ENCODE measurements around the gene DOHH.

Gene DOHH

DNA sequence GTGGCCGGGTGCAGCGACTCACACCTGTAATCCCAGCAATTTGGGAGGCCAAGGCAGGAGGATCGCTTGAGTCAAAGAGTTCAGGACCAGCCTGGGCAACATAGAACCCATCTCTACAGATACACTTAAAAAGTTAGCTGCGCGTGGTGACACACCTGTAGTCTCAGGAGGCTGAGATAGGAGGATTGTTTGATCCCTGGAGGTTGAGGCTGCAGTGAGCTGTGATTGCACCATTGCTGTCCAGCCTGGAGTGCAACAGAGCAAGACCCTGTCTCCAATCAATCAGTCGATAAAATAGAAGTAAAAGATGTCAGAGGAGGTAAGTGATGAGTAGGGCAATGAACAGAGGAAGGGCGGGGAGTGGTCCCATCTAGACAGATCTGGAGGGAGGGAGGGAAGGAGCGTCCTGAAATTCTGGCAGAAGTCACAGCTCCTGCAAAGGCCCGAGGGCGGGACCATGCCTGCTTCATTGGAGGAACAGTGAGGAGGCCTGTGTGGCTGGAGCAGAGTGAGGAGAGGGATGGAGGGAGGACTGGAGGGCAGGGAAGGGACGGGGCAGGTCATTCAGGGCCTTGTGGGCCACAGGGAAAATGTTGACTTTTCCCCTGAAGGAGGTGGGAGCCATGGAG lies 29.9 kb downstream of the DOHH start:
- no peak overlapping the region for H3K27ac ChIP-seq
- TF ChIP-seq ZFX (IDR thresholded peaks at IDR 0.05) = no peak
- TF ChIP-seq, protein P1, sequence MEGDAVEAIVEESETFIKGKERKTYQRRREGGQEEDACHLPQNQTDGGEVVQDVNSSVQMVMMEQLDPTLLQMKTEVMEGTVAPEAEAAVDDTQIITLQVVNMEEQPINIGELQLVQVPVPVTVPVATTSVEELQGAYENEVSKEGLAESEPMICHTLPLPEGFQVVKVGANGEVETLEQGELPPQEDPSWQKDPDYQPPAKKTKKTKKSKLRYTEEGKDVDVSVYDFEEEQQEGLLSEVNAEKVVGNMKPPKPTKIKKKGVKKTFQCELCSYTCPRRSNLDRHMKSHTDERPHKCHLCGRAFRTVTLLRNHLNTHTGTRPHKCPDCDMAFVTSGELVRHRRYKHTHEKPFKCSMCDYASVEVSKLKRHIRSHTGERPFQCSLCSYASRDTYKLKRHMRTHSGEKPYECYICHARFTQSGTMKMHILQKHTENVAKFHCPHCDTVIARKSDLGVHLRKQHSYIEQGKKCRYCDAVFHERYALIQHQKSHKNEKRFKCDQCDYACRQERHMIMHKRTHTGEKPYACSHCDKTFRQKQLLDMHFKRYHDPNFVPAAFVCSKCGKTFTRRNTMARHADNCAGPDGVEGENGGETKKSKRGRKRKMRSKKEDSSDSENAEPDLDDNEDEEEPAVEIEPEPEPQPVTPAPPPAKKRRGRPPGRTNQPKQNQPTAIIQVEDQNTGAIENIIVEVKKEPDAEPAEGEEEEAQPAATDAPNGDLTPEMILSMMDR (conservative IDR thresholded peaks at IDR 0.05) = no peak

DNA sequence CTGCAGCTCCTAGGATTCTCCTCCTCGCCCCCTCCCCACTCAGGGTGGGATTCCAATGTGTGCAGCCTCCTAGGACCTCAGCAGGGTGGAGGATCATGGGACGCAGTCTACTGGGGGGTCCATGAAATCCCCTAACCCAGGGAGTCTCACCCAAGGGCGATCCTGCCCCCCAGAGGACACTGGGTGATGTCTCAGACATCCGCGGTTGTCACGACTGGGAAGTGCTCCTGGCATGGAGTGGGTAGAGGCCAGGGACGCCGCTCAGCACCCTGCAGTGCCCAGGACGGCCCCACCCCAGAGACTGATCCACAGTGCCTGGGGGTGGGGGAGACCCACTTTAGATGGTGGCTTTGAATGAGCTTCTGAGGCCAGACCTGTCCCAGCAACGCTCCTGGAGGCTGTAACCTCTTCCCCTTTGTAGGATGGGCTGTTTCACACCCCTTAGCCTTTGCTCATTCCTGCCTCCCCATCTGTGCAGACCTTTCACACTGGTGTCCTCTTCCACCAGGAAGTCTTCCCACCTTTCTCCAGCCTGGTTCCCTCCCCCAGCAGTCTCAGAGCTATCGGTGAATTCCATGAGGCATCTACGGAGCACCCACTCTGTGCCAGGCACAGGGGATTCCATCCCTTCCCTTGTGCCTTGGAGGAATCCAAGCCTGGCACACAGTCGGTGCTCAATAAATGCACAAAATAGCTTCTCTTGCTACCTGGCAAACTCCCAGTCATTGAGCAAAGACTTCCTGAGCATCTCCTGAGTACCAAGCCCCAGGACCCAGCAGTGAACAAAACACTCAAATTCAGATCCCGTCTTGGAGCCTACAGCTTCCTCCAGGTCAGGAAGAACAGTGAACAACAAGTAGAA lies 30.6 kb downstream of the DOHH start:
- no peak overlapping the region for H3K27ac ChIP-seq
- TF ChIP-seq, protein P1 (conservative IDR thresholded peaks at IDR 0.05) = no peak
- no peak for TF ChIP-seq ZFX (IDR thresholded peaks at IDR 0.05)

DNA sequence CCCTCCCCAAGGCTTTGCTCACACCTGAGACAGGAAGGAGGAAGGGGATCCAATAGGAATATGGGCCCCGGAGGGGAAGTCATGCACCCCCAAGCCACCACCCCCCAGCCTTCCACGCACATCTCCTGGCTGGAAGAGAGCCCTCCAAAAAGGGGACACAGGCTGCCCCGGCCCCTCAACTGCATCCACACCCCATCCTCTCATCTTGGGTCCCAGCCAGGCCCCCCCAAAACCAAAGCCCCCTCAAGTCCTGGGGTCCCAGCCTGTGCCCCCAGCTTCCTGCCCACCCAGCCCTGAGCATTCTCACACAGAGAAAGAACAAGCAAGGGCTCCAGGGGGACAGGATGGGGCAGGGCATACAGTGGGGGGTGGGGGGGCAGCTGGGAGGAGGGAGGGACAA lies 32.3 kb downstream of the DOHH start:
- H3K27ac ChIP-seq = no peak overlapping the region
- TF ChIP-seq ZFX (IDR thresholded peaks at IDR 0.05) = no peak
- TF ChIP-seq, protein P1 (conservative IDR thresholded peaks at IDR 0.05) = no peak

DNA sequence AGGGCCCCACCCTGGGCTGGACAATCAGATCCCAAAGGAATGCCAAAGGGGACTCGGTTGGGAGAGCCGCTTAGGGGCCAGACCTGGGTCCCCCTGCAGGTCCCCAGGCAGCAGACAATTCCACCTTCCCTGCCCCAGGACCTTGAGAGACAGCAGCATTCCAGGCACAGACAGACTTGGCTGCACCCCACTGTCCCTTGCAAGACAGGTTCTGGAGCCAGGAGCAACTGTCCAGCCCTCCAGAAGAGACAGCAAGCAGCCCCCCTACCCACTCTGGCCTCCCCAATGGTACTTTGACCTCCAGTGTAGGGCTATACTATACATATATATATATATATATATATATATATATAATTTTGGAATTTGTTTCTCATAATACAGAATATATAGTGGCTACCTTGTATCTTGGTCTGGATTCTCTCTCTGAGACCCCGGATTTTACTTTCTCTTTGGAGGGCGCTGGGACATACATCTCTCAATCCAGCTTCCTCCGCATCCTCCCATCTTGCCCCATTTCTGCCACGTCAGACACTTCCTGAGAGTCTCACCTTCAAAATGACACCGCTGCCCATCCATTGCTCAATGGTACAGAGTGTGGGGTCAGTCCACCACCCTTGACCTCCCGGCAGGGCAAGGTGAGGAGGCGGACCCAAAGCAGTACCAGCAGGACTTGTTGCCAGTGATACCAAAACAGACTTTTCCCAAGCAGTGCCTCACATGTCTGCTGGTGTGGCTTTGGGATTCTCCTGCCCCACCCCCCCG lies 32.9 kb downstream of the DOHH start:
- TF ChIP-seq, protein P1 (conservative IDR thresholded peaks at IDR 0.05) = no peak
- TF ChIP-seq ZFX (IDR thresholded peaks at IDR 0.05) = no peak
- H3K27ac ChIP-seq = no peak overlapping the region

DNA sequence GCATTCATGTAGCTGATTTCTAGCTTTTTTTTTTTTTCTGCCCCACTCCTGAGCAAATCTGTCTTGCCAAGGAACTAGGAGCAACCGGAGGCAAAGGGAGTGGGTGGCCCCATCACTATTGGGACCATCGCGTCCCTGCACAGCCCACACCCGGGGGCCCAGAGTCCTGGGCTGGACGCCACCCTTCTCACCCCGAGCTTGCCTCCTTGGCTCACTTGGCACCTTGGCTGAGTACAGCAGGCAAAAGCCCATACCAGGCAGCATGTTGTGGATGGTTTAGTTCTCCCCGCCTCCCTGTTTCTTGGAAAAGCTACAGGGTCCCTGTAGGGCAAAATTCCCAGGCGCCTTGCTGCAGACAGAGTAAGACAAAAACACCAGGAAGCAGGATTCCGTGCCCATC lies 33.8 kb downstream of the DOHH start:
- no peak overlapping the region for H3K27ac ChIP-seq
- TF ChIP-seq, protein P1 (conservative IDR thresholded peaks at IDR 0.05) = no peak
- TF ChIP-seq ZFX (IDR thresholded peaks at IDR 0.05) = no peak

DNA sequence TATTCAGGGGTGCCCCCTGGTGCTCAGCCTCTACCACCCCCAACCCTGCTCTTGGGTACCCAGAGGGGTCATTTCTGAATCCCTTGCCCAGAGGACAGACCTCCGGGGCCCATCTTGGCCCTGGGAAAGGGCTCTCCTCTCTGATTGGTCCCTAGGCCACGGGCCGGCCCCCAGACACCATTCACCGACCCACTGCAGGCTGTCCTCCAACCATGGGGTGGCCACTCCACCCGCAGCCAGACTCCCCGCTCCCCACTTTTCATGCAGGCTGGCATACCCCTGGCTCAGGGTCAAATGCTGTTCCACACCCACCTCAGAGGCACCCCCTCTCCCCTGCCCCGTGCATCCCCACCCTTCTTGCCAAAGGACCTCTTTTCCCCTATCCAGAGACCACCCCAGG lies 34.9 kb downstream of the DOHH start:
- H3K27ac ChIP-seq = no peak overlapping the region
- TF ChIP-seq ZFX (IDR thresholded peaks at IDR 0.05) = no peak
- TF ChIP-seq, protein P1 (conservative IDR thresholded peaks at IDR 0.05) = no peak

Data from C4-2B (cell line).